Sciatic nerve (tissue), 2 donors: ENCODE measurements around the gene NUF2. TPM values are rescaled to one million over a fixed set of nuclear protein-coding genes. Genes with fewer than 3 reads are reported as not detected.
"Not testable (repeated sequence)": the region's sequence is repeated elsewhere in the genome, so short reads cannot be mapped to it uniquely, and the experiment has no call there.

Experiments
- ATAC-seq: fragments of 200-7000 bp; cut with Tn5 transposase; one replicate; pipeline ENCODE4 v1.9.1; 2020; ENCODE audit warnings: mild to moderate bottlenecking, moderate library complexity
- DNase-seq: peaks from one replicate; pipeline ENCODE4 v3.0.0-alpha.2; 2020; ENCODE audit warnings: low spot score
- intact Hi-C: fragments of 100-400 bp; cut with DNase I; formaldehyde crosslinking; loops from one replicate; pipeline ENCODE4 v1.14.2; 2022
- total RNA-seq: library from RNA; stranded (reverse); fragmentation: NEBNext Ultra II Directional; extraction: Animal tissue kit (Norgen Biotek cat#: 25700); gene quantifications from one replicate; pipeline ENCODE4 v1.2.1, GENCODE V29; 2021
- donor health status: DM: no; HTN: no; CAD: no.
- donor health status: DM: no; HTN: no; CAD: no.

Gene NUF2
- total RNA-seq, 1 donor from 2014 or later: 0.49 TPM

- intact Hi-C loops: no loop called here
- DNase-seq: no peak
- ATAC-seq: no peak
Measured at GRCh38 chr1:163320891-163321290, 863 bp upstream of the NUF2 start.

- intact Hi-C loops, DNase-seq, ATAC-seq: not testable (repeated sequence)
Measured at GRCh38 chr1:163323339-163323738, 1.6 kb downstream of the NUF2 start.

- DNase-seq: no peak
Measured at GRCh38 chr1:163331116-163331515, 9.4 kb downstream of the NUF2 start.

GRCh38 chr1:163335216-163335615 is 13.5 kb downstream of the NUF2 start:
- DNase-seq: no peak
- no peak for ATAC-seq
- intact Hi-C loops: no loop called here

More at GRCh38 chr1:163331116-163331515, 9.4 kb downstream of the NUF2 start:
- ATAC-seq: no peak
- intact Hi-C loops: no loop called here

GRCh38 chr1:163337631-163338030 is 15.9 kb downstream of the NUF2 start:
- ATAC-seq: no peak
- intact Hi-C loops: no loop called here
- DNase-seq: no peak

GRCh38 chr1:163346326-163346870 is 24.6 kb downstream of the NUF2 start:
- intact Hi-C loops: no loop called here

GRCh38 chr1:163347106-163347505 is 25.4 kb downstream of the NUF2 start:
- DNase-seq (no peak), ATAC-seq (no peak)
- intact Hi-C loops: no loop called here

More at GRCh38 chr1:163346326-163346870, 24.6 kb downstream of the NUF2 start:
- no peak for ATAC-seq
- DNase-seq: no peak

- DNase-seq (no peak), ATAC-seq (no peak)
- intact Hi-C loops: no loop called here
Measured at GRCh38 chr1:163351912-163352311, 30.2 kb downstream of the NUF2 start.

GRCh38 chr1:163357378-163357777 is 35.6 kb downstream of the NUF2 start:
- ATAC-seq (no peak), DNase-seq (no peak)
- intact Hi-C loops: no loop called here

- DNase-seq, ATAC-seq, intact Hi-C loops: not testable (repeated sequence)
Measured at GRCh38 chr1:163358172-163358571, 36.4 kb downstream of the NUF2 start.

GRCh38 chr1:163361123-163361934 is 39.6 kb downstream of the NUF2 start:
- no peak for DNase-seq
- intact Hi-C loops: no loop called here

GRCh38 chr1:163365186-163365585 is 43.4 kb downstream of the NUF2 start:
- no peak for DNase-seq
- intact Hi-C loops: no loop called here
- no peak for ATAC-seq

More at GRCh38 chr1:163361123-163361934, 39.6 kb downstream of the NUF2 start:
- no peak for ATAC-seq

- ATAC-seq (no peak), DNase-seq (no peak)
- intact Hi-C loops: no loop called here
Measured at GRCh38 chr1:163366555-163366954, 44.8 kb downstream of the NUF2 start.

- DNase-seq (no peak), ATAC-seq (no peak)
- intact Hi-C loops: no loop called here
Measured at GRCh38 chr1:163367721-163368120, 46.0 kb downstream of the NUF2 start.

- ATAC-seq (no peak), DNase-seq (no peak)
- intact Hi-C loops: no loop called here
Measured at GRCh38 chr1:163372576-163372975, 50.8 kb downstream of the NUF2 start.

GRCh38 chr1:163378554-163378953 is 56.8 kb downstream of the NUF2 start:
- intact Hi-C loops: no loop called here
- DNase-seq (no peak), ATAC-seq (no peak)

- ATAC-seq: no peak
- no peak for DNase-seq
- intact Hi-C loops: no loop called here
Measured at GRCh38 chr1:163379801-163380200, 58.0 kb downstream of the NUF2 start.

GRCh38 chr1:163381487-163382184 is 59.9 kb downstream of the NUF2 start:
- no peak for ATAC-seq
- intact Hi-C loops: no loop called here
- no peak for DNase-seq

GRCh38 chr1:163382395-163382794 is 60.6 kb downstream of the NUF2 start:
- DNase-seq (no peak), ATAC-seq (no peak)
- intact Hi-C loops: no loop called here

- ATAC-seq: no peak
- intact Hi-C loops: no loop called here
- DNase-seq: no peak
Measured at GRCh38 chr1:163387146-163387545, 65.4 kb downstream of the NUF2 start.
